ENCODE measurements around the gene ABCA1.
"Not testable (repeated sequence)": the region's sequence is repeated elsewhere in the genome, so short reads cannot be mapped to it uniquely, and the experiment has no call there.

The ABCA1 gene

GRCh38 chr9:104905153-104905901 is 22.6 kb downstream of the ABCA1 start:
- no peak for DNase-seq (ENCODE audit: low read depth in 4 of 4, low spot score in 1 of 4)

- no peak for DNase-seq (ENCODE audit: low read depth in 4 of 4, low spot score in 1 of 4)
Observed at GRCh38 chr9:104903609-104904008, 24.3 kb downstream of the ABCA1 start.

GRCh38 chr9:104900871-104901270 is 27.1 kb downstream of the ABCA1 start:
- no peak for DNase-seq (ENCODE audit: low read depth in 4 of 4, low spot score in 1 of 4)

DNA sequence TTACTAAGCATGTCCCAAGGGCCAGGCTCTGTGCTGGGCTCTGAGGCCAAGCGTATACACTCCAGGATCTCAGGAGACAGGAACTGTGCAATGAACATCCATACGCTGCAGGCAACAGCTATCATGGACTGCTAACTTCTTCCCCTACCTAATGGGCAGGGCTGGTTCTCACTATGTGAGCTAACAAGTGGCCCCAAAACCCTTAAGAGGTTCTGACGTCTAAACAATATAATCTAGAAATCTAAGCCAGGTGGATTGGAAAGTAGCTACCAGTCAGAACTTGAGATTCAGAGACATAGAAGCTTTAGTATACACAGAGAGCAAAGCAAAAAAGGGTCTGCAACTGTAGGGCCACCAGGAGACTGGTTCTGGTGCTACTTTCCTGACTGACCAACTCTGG is 27.6 kb downstream of the ABCA1 start:
- DNase-seq (ENCODE audit: low read depth in 4 of 4, low spot score in 1 of 4): no peak

DNA sequence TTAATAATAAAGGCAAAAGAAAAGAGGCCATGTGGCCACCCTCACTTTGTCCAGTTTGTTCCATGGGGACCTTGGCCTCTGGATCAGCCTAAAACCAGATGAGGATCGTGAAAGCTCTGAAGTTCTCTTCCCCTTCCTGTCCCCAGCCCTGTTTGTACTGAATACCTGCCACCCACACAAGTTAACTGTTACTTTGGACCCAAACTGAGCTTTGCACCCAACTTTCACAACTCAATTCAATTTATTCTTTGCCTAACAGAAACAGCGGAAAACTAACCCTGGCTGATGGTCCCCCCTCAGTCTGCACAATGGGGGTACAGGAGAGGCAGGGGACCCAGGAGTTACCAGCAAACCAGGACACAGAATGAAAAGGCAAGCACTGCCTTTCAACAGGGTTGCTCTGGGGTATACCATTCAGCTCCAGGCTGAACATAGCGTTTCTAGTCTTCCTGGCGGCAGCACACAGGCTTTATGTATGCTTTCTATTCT is 28.2 kb downstream of the ABCA1 start:
- DNase-seq (ENCODE audit: low read depth in 4 of 4, low spot score in 1 of 4): no peak

DNA sequence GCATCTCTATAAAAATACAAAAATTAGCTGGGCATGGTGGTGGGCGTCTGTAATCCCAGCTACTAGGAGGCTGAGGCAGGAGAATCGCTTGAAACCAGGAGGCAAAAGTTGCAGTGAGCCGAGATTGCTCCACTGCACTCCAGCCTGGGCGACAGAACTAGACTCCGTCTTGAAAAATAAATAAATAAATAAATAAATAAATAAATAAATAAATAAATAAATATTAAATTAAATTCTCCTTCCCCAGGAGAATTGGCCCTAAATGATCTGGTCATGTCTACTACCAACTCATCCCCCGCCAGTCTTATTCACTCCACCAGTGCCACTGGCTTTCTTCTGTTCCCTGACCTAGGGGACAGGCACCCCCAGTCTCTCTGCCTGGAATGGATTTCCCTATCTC is 29.6 kb downstream of the ABCA1 start:
- not testable (repeated sequence) for DNase-seq (ENCODE audit: low read depth in 4 of 4, low spot score in 1 of 4)

- no peak for DNase-seq (ENCODE audit: low read depth in 4 of 4, low spot score in 1 of 4)
Observed at GRCh38 chr9:104896131-104896530, 31.8 kb downstream of the ABCA1 start.

GRCh38 chr9:104895572-104895971 is 32.4 kb downstream of the ABCA1 start:
- DNase-seq (ENCODE audit: low read depth in 4 of 4, low spot score in 1 of 4): no peak

- DNase-seq (ENCODE audit: low read depth in 4 of 4, low spot score in 1 of 4): no peak
Observed at GRCh38 chr9:104892701-104893100, 35.3 kb downstream of the ABCA1 start.

GRCh38 chr9:104890433-104890770 is 37.6 kb downstream of the ABCA1 start:
- no peak for DNase-seq (ENCODE audit: low read depth in 4 of 4, low spot score in 1 of 4)

DNA sequence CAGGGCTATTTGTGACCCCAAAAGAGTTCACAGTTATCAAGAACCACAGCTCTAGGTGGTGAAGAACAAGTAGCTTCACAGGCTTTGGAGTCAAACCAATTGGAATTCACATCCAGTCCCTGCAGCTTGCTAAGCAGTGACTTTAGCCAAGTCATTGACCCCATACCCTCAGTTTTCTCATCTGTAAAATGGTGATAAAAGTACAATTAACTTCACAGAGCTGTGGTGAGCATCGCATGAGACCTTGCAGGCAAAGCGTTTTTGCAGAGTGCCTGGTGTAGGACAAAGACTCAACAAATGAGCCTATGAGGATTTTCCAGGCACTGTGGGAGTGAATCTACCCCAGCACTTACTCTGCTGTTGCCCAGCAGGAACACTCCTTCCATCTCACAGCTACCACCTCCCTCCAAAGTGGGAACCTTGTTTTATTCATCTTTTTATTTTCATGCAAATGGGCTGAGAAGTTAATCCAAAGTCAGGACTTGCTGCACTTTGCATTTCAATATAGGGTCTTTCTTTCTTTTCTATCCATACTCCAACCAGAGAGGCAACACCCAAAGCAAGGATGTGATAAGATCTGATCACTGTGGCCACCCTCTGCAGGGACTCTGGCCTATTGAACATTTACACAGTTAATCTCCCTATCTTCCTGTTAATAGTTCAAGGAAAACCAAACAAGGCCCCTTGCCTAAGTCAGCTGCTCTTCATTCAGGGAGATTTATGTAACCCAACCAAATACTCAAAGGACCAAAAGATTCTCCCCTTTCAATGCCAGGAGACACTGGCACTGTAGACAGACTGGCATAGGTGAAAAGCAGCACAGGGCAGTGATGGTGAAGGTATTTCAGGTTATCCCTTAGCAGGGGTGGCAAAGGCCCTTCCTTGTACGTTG is 41.9 kb downstream of the ABCA1 start:
- DNase-seq (ENCODE audit: low read depth in 4 of 4, low spot score in 1 of 4): no peak

DNA sequence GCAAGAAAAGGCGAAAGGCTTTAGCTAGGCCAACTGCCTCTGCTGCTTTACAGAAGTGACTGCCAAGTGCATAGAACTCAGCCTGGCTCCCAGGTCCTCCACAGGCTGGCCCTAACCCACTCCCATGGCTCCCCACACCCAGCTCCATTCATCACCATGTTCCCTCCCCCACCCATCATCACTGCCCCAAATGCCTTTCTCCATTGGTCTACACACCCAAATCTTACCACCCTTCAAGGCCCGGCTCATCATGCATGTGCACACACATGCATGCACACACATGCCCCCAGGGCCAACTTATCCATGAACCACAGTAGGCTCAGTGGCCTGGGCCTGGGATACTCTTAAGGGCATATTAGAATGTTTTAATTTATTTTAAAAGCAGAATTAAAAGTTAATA is 44.8 kb downstream of the ABCA1 start:
- DNase-seq (ENCODE audit: low read depth in 4 of 4, low spot score in 1 of 4): no peak

- no peak for DNase-seq (ENCODE audit: low read depth in 4 of 4, low spot score in 1 of 4)
Observed at GRCh38 chr9:104882566-104882965, 45.4 kb downstream of the ABCA1 start.

- DNase-seq (ENCODE audit: low read depth in 4 of 4, low spot score in 1 of 4): no peak
Observed at GRCh38 chr9:104882086-104882485, 45.9 kb downstream of the ABCA1 start.

DNA sequence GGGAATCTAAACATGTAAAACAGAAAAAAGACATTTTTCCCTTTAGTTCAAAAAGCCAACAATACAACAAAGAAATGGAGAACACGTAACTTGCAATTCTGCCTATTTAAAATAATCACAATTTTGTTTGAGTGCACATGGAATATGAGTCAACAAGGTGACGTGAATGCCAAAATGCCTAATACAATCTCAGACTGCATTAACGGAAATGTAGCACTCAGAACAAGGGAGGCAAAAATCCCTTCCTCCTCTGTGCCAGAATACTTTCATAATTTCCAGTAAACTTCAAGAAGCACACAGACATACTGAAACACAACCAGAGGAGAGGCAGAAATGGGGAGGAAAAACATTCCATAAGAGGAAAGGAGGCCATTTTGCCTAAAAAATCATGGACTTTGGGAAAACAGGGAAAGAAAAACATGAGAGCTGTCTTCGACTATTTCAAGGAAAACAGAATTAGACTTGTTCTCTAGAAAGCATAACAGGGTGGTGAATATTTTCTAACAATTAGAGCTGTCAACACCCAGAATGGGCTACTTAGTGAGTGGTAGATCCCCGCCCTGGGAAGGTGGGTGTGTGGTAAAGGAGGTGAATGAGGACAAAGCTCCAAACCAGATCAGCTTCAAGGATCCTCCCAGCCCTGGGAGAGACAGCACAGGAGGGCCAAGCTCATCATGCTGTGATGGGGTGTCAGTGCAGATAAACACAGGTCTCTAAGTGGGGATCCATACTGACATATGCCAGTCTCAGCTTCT is 48.2 kb downstream of the ABCA1 start:
- no peak for DNase-seq (ENCODE audit: low read depth in 4 of 4, low spot score in 1 of 4)

- no peak for DNase-seq (ENCODE audit: low read depth in 4 of 4, low spot score in 1 of 4)
Observed at GRCh38 chr9:104876587-104876986, 51.4 kb downstream of the ABCA1 start.

- DNase-seq (ENCODE audit: low read depth in 4 of 4, low spot score in 1 of 4): no peak
Observed at GRCh38 chr9:104875897-104876296, 52.1 kb downstream of the ABCA1 start.

DNA sequence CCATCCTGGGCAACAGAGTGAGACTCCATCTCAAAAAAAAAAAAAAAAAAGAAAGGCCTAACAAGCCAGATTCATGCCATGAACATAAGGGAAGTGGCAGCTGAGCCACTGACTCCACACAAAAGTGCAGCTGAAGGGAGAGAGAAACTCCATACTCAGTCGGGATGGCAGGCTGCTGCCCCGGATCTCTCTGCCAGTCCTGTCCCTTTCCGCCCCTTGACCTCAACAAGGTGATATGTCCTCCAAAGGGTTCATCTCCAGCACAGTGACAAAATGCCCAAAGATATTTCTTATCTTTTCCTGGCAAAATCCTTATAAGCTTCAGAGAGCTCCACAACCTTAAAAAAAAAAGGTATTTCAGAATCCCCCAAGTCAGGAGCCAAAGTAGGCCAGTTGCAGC is 52.6 kb downstream of the ABCA1 start:
- no peak for DNase-seq (ENCODE audit: low read depth in 4 of 4, low spot score in 1 of 4)

DNA sequence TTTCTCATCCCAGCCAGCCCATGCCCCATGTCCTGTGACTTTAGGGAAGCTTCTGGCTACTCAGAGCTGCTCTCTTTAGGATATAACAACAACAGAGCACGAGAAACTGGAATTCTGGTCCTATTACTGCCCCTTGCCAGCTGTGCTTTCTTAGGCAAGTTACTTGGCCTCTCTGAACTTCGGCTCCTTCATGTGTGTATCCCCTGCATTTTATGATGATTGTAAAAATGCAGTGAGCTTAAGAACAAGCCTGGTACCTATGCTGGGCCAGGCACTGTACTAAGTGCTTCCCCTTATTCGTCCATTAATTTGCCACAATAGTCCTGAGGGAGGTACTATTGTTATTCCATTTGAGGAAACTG is 54.5 kb downstream of the ABCA1 start:
- no peak for DNase-seq (ENCODE audit: low read depth in 4 of 4, low spot score in 1 of 4)

GRCh38 chr9:104872656-104873488 is 55.1 kb downstream of the ABCA1 start:
- DNase-seq (ENCODE audit: low read depth in 4 of 4, low spot score in 1 of 4): no peak
